ENCODE results near the gene FOXK2. TPM values are rescaled to one million over a fixed set of nuclear protein-coding genes. Genes with fewer than 3 reads are reported as not detected.

FOXK2 gene
- total RNA-seq, 1 experiment from 2014 or later, result 72.0 TPM

- no peak overlapping the region for H2BK120ac ChIP-seq (ENCODE audit: low read depth, low read length, poor library complexity, severe bottlenecking)
- H2AFZ ChIP-seq (ENCODE audit: low read length), result no peak overlapping the region
- H3K23ac ChIP-seq (ENCODE audit: insufficient read length, low read depth, low read length), result no peak overlapping the region
- no peaks in the 10 kb centered on the region for H3K79me2 ChIP-seq (ENCODE audit: insufficient read depth, low read length)
- H4K5ac ChIP-seq (ENCODE audit: insufficient read length, low read depth, low read length), result no peak overlapping the region
- no peak for TF ChIP-seq CTCF (conservative IDR thresholded peaks at IDR 0.05)
- H3K56ac ChIP-seq (ENCODE audit: insufficient read length, low read depth, low read length), result no peak overlapping the region
- H3K9me3 ChIP-seq (ENCODE audit: control insufficient read depth, low read depth, low read length), result no peaks in the 10 kb centered on the region
- Mint-ChIP-seq H3K9me3 (peaks cover 0 to 3% of the 10 kb centered on the region in 2 experiments; a peak in 1 of 5 replicates), H3K4me3 (no peak overlapping the region), H3K27ac (no peak overlapping the region), H3K27me3 (ENCODE audit: low read depth) (peaks cover 22% of the 10 kb centered on the region), H3K36me3 (ENCODE audit: insufficient read depth in 1 of 3, low read depth in 3 of 3) (no peaks in the 10 kb centered on the region), H3K4me1 (peaks cover 3 to 8% of the 10 kb centered on the region in 2 experiments; a peak in 3 of 4 replicates)
- no peaks in the 10 kb centered on the region for H3K79me1 ChIP-seq (ENCODE audit: insufficient read depth, low read depth, low read length, poor library complexity, severe bottlenecking)
- H3K27me3 ChIP-seq (ENCODE audit: insufficient read depth, low read length), result no peaks in the 10 kb centered on the region
- no peak overlapping the region for H3K4ac ChIP-seq (ENCODE audit: low read depth, low read length)
- H3T11ph ChIP-seq (ENCODE audit: low read length), result no peak overlapping the region
- H3K4me1 ChIP-seq (ENCODE audit: insufficient read depth, low read length), result no peaks in the 10 kb centered on the region
- H3K23me2 ChIP-seq (ENCODE audit: insufficient read length, low read depth, low read length, poor library complexity, severe bottlenecking), result no peaks in the 10 kb centered on the region
- H4K20me1 ChIP-seq (ENCODE audit: control insufficient read depth, insufficient read depth, insufficient read length), result no peaks in the 10 kb centered on the region
- DNase-seq, result no peak
- no peak overlapping the region for H3K18ac ChIP-seq (ENCODE audit: insufficient read length, low read depth, low read length)
- no peak overlapping the region for H3K4me2 ChIP-seq (ENCODE audit: insufficient read depth, insufficient read length, low read length)
- no peak overlapping the region for H2BK15ac ChIP-seq (ENCODE audit: low read depth, low read length)
- no peak overlapping the region for H3K27ac ChIP-seq (ENCODE audit: insufficient read length, low read depth, low read length)
- H4K8ac ChIP-seq (replicated peaks; ENCODE audit: insufficient read length, low read depth, low read length), result no peak overlapping the region
- H2BK20ac ChIP-seq (ENCODE audit: low read depth, low read length, poor library complexity, severe bottlenecking), result no peak overlapping the region
- H2BK12ac ChIP-seq (ENCODE audit: insufficient read length, low read depth, low read length), result no peak overlapping the region
- no peak overlapping the region for H3K14ac ChIP-seq (ENCODE audit: insufficient read depth, low read length)
- H4K91ac ChIP-seq (ENCODE audit: insufficient read length, low read depth, low read length), result no peak overlapping the region
- no peak overlapping the region for H2AK5ac ChIP-seq (ENCODE audit: insufficient read length, low read length)
- no peak overlapping the region for H3K9ac ChIP-seq (ENCODE audit: extremely low read depth, insufficient read length, low read length)
- no peak overlapping the region for H2BK5ac ChIP-seq (ENCODE audit: insufficient read length, low read length)
- no CpG with 5 or more reads among the region's 21 CpGs for WGBS (ENCODE audit: extremely low coverage, insufficient read length, low lambda C conversion rate)
Observed at GRCh38 chr17:82503728-82504308, 15.7 kb upstream of the FOXK2 start.

Data from H9 (cell line).